ENCODE results near the gene HBM. TPM values are rescaled to one million over a fixed set of nuclear protein-coding genes. Genes with fewer than 3 reads are reported as not detected.

HBM gene
- total RNA-seq, 2 donors from 2014 or later = not detected

GRCh38 chr16:180101-180675 lies 14.4 kb downstream of the HBM start, which contains the start of gene HBQ1:
TSS of gene HBQ1 (plus strand) at chr16:180459. CDS start at chr16:180487, 28 bp downstream.
- intact Hi-C loops (cut with DNase I) = no loop called here
- Histone ChIP-seq H3K27me3 (peaks cover 4 to 21% of the 10 kb centered on the region in 2 donors), H3K4me3 (no peak within 1 kb of the TSS), H3K9me3 (no peaks in the 10 kb centered on the region), H3K36me3 (replicated peaks in 1 of 2; ENCODE audit: insufficient read depth in 1 of 2, low read depth in 2 of 2) (no peaks in the 10 kb centered on the region), H3K27ac (no peak within 1 kb of the TSS), H3K4me1 (peaks cover 18% of the 10 kb centered on the region)
- ATAC-seq = no peak
- WGBS, 2 donors = 15 to 33% methylated on average over 8 to 31 of the region's 59 CpGs
- no peak for DNase-seq
- no peak for TF ChIP-seq POLR2A (IDR thresholded peaks at IDR 0.05)
- TF ChIP-seq, protein P1, sequence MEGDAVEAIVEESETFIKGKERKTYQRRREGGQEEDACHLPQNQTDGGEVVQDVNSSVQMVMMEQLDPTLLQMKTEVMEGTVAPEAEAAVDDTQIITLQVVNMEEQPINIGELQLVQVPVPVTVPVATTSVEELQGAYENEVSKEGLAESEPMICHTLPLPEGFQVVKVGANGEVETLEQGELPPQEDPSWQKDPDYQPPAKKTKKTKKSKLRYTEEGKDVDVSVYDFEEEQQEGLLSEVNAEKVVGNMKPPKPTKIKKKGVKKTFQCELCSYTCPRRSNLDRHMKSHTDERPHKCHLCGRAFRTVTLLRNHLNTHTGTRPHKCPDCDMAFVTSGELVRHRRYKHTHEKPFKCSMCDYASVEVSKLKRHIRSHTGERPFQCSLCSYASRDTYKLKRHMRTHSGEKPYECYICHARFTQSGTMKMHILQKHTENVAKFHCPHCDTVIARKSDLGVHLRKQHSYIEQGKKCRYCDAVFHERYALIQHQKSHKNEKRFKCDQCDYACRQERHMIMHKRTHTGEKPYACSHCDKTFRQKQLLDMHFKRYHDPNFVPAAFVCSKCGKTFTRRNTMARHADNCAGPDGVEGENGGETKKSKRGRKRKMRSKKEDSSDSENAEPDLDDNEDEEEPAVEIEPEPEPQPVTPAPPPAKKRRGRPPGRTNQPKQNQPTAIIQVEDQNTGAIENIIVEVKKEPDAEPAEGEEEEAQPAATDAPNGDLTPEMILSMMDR (IDR thresholded peaks at IDR 0.05) = peak in 1 of 7 experiments; percentile 18

DNA sequence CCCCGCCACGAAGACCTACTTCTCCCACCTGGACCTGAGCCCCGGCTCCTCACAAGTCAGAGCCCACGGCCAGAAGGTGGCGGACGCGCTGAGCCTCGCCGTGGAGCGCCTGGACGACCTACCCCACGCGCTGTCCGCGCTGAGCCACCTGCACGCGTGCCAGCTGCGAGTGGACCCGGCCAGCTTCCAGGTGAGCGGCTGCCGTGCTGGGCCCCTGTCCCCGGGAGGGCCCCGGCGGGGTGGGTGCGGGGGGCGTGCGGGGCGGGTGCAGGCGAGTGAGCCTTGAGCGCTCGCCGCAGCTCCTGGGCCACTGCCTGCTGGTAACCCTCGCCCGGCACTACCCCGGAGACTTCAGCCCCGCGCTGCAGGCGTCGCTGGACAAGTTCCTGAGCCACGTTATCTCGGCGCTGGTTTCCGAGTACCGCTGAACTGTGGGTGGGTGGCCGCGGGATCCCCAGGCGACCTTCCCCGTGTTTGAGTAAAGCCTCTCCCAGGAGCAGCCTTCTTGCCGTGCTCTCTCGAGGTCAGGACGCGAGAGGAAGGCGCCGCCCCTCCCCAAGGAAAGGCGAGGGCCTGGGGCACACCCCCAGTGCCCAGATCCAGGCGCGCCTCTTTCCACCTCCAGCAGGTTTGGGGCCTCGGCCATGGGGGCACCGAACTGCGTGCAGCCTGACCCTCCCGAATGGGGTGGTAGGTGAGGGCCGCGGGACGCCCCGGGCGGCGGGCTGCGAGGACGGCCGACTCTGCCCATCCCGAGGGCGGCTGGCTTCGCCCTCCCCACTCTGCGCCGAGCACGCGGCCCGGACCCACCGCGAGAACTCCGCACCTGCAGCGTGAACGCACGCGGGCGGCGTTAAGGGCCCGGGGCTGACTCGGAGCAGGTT lies 15.1 kb downstream of the HBM start:
- peaks cover 4 to 21% of the 10 kb centered on the region in 2 donors for H3K27me3 ChIP-seq
- DNase-seq (peak; percentile 65 to 79 (median 74)), ATAC-seq (peak; percentile 80)
- H3K36me3 ChIP-seq (replicated peaks in 1 of 2; ENCODE audit: insufficient read depth in 1 of 2, low read depth in 2 of 2) = no peaks in the 10 kb centered on the region
- H3K4me3 ChIP-seq = no peak overlapping the region
- no peaks in the 10 kb centered on the region for H3K9me3 ChIP-seq
- no peak for TF ChIP-seq POLR2A (IDR thresholded peaks at IDR 0.05)
- TF ChIP-seq, protein P1 (IDR thresholded peaks at IDR 0.05) = no peak
- intact Hi-C loops (cut with DNase I) = no loop called here
- WGBS, 2 donors = 3 to 7% methylated on average over 3 to 86 of the region's 89 CpGs
- no peak overlapping the region for H3K27ac ChIP-seq
- peaks cover 18% of the 10 kb centered on the region for H3K4me1 ChIP-seq

GRCh38 chr16:181565-182021 lies 15.8 kb downstream of the HBM start:
- H3K36me3 ChIP-seq (replicated peaks in 1 of 2; ENCODE audit: insufficient read depth in 1 of 2, low read depth in 2 of 2) = no peaks in the 10 kb centered on the region
- no peak for DNase-seq
- H3K4me1 ChIP-seq = peaks cover 18% of the 10 kb centered on the region
- intact Hi-C loops (cut with DNase I) = no loop called here
- H3K4me3 ChIP-seq = no peak overlapping the region
- H3K27ac ChIP-seq = no peak overlapping the region
- H3K9me3 ChIP-seq = no peaks in the 10 kb centered on the region
- WGBS, 2 donors = 7 to 10% methylated on average over 12 to 22 of the region's 22 CpGs
- peaks cover 4 to 21% of the 10 kb centered on the region in 2 donors for H3K27me3 ChIP-seq
- ATAC-seq = no peak
- TF ChIP-seq, protein P1 (IDR thresholded peaks at IDR 0.05) = peak; percentile 82 to 95 (median 88)
- no peak for TF ChIP-seq POLR2A (IDR thresholded peaks at IDR 0.05)

- no peak overlapping the region for H3K4me3 ChIP-seq
- no peak for ATAC-seq
- H3K9me3 ChIP-seq = no peaks in the 10 kb centered on the region
- TF ChIP-seq, protein P1 (IDR thresholded peaks at IDR 0.05) = no peak
- TF ChIP-seq POLR2A (IDR thresholded peaks at IDR 0.05) = no peak
- no peak overlapping the region for H3K27ac ChIP-seq
- WGBS, 2 donors = 77 to 81% methylated on average over 7 of the region's 7 CpGs
- no peak for DNase-seq
- peaks cover 18% of the 10 kb centered on the region for H3K4me1 ChIP-seq
- H3K27me3 ChIP-seq = peaks cover 4 to 14% of the 10 kb centered on the region in 2 donors
- intact Hi-C loops (cut with DNase I) = no loop called here
- H3K36me3 ChIP-seq (replicated peaks in 1 of 2; ENCODE audit: insufficient read depth in 1 of 2, low read depth in 2 of 2) = peaks cover 0 to 7% of the 10 kb centered on the region in 2 donors
Measured at GRCh38 chr16:183005-183404, 17.2 kb downstream of the HBM start.

Measured in body of pancreas (tissue), 4 donors.